DND-41 (cell line): Measurements from ENCODE around the gene KCNB1.
A peak's percentile ranks its signal among the peaks of the same experiment; 100 is the strongest.

ENCODE experiments used
- ATAC-seq: fragments of 200-7000 bp; cut with Tn5 transposase; 3 replicates; pipeline ENCODE4 v1.9.1; 2021; ENCODE audit warnings: low read depth; ENCODE audit not compliant: insufficient read depth
- DNase-seq: peaks from one replicate; pipeline ENCODE4 v3.0.0-alpha.2; 2020
- H2AFZ ChIP-seq: 2 replicates; pipeline ENCODE4 v1.6.0; 2012; ENCODE audit warnings: low read depth, low read length
- H3K27ac ChIP-seq: 2 replicates; pipeline ENCODE4 v1.5.1; 2012; ENCODE audit warnings: low read length, inconsistent platforms
- H3K27me3 ChIP-seq: fragments of 200-600 bp; sonication (generic); 2 replicates; pipeline ENCODE4 v1.6.0; 2012; ENCODE audit warnings: low read length, mild to moderate bottlenecking, inconsistent platforms; ENCODE audit not compliant: insufficient read depth, poor library complexity
- H3K36me3 ChIP-seq: 2 replicates; pipeline ENCODE4 v1.5.1; 2012; ENCODE audit warnings: low read length, inconsistent platforms; ENCODE audit not compliant: insufficient read depth
- H3K4me1 ChIP-seq: 2 replicates; pipeline ENCODE4 v1.5.1; 2012; ENCODE audit warnings: mild to moderate bottlenecking, low read length; ENCODE audit not compliant: insufficient read depth
- H3K4me2 ChIP-seq: 2 replicates; pipeline ENCODE4 v1.6.0; 2012; ENCODE audit warnings: mild to moderate bottlenecking, moderate library complexity, low read length, inconsistent platforms; ENCODE audit not compliant: insufficient read depth
- H3K4me3 ChIP-seq, 2 experiments: fragments of 200-600 bp in 1 of 2; shearing (Covaris generic) in 1 of 2; 2 replicates each; pipeline ENCODE4 v1.5.1; 2012 to 2016; ENCODE audit warnings: inconsistent platforms in 2 of 2, low read length in 2 of 2, mild to moderate bottlenecking in 2 of 2, low read depth in 1 of 2, moderate library complexity in 1 of 2
- H3K79me2 ChIP-seq: 2 replicates; pipeline ENCODE4 v1.6.0; 2012; ENCODE audit warnings: low read length, inconsistent platforms; ENCODE audit not compliant: insufficient read depth
- H3K9ac ChIP-seq: 2 replicates; pipeline ENCODE4 v1.6.0; 2012; ENCODE audit warnings: low read depth, mild to moderate bottlenecking, inconsistent platforms, low read length, moderate library complexity
- H3K9me3 ChIP-seq: 2 replicates; pipeline ENCODE4 v1.5.1; 2012; ENCODE audit warnings: low read length, moderate library complexity, mild to moderate bottlenecking, inconsistent platforms; ENCODE audit not compliant: insufficient read depth, severe bottlenecking
- H4K20me1 ChIP-seq: 2 replicates; pipeline ENCODE4 v1.6.0; 2012; ENCODE audit warnings: low read length; ENCODE audit not compliant: insufficient read depth
- EZH2 ChIP-seq: IDR thresholded peaks from 3 replicates; pipeline ENCODE4 v1.6.1; 2012; ENCODE audit warnings: borderline replicate concordance, low read depth, mild to moderate bottlenecking, moderate library complexity, low read length, inconsistent platforms; ENCODE audit not compliant: severe bottlenecking
- TF ChIP-seq, protein P1 (sequence below): IDR thresholded peaks from 2 replicates; pipeline ENCODE4 v1.5.1; 2012; ENCODE audit warnings: borderline replicate concordance, low read length, moderate library complexity, mild to moderate bottlenecking; ENCODE audit not compliant: poor library complexity, severe bottlenecking; ENCODE audit errors: extremely low read depth

KCNB1 gene

DNA sequence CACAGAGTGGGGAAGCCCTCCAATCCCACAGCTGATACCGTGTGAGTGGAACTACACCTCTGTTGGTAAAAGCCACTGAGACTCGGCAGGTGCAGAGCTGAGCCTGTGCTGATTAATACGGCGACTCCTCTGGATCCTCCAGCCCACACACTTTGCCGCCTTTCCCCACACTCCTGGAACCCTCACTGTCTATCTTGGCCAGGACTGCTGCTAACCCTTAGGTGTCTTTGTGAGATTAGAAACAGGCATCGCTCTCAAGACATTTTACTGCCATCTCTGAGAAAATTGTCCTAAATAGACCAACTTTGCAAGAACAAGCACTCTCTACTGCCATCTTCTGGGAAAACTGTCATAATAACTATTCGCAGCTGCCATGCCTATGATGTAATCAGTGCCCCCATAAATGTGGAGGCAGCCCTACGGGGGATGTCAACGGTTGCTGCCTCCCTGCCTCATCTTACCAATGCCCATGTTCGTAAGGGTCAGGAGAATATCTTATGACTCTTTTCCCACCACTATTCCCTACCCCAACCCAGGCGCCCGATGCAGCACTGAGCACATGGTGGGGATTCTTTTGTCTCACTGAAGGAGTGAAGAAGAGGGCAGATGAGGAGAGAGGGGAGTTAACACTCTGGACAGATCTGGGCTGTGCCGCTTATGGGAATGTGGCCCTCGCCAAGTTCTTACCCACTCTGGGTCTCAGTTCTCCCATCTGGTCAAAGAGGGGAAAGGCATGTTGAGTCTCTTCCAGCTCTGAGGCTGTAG, 26.1 kb upstream of the KCNB1 start:
- no peak overlapping the region for H3K4me3 ChIP-seq
- TF ChIP-seq, protein P1, sequence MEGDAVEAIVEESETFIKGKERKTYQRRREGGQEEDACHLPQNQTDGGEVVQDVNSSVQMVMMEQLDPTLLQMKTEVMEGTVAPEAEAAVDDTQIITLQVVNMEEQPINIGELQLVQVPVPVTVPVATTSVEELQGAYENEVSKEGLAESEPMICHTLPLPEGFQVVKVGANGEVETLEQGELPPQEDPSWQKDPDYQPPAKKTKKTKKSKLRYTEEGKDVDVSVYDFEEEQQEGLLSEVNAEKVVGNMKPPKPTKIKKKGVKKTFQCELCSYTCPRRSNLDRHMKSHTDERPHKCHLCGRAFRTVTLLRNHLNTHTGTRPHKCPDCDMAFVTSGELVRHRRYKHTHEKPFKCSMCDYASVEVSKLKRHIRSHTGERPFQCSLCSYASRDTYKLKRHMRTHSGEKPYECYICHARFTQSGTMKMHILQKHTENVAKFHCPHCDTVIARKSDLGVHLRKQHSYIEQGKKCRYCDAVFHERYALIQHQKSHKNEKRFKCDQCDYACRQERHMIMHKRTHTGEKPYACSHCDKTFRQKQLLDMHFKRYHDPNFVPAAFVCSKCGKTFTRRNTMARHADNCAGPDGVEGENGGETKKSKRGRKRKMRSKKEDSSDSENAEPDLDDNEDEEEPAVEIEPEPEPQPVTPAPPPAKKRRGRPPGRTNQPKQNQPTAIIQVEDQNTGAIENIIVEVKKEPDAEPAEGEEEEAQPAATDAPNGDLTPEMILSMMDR, result peak; percentile 81
- TF ChIP-seq EZH2, result no peak
- 0 out of 2 replicates have a peak, but pooled peaks cover 3% of the 10 kb centered on the region for H4K20me1 ChIP-seq
- no peak overlapping the region for H3K4me2 ChIP-seq
- H2AFZ ChIP-seq, result no peak overlapping the region
- H3K9me3 ChIP-seq, result no peaks in the 10 kb centered on the region
- peak; percentile 82 for ATAC-seq
- H3K27ac ChIP-seq, result no peak overlapping the region
- no peaks in the 10 kb centered on the region for H3K79me2 ChIP-seq
- no peak overlapping the region for H3K9ac ChIP-seq
- peak; percentile 34 for DNase-seq
- H3K36me3 ChIP-seq, result no peaks in the 10 kb centered on the region
- no peaks in the 10 kb centered on the region for H3K4me1 ChIP-seq
- H3K27me3 ChIP-seq, result peaks cover 27% of the 10 kb centered on the region

DNA sequence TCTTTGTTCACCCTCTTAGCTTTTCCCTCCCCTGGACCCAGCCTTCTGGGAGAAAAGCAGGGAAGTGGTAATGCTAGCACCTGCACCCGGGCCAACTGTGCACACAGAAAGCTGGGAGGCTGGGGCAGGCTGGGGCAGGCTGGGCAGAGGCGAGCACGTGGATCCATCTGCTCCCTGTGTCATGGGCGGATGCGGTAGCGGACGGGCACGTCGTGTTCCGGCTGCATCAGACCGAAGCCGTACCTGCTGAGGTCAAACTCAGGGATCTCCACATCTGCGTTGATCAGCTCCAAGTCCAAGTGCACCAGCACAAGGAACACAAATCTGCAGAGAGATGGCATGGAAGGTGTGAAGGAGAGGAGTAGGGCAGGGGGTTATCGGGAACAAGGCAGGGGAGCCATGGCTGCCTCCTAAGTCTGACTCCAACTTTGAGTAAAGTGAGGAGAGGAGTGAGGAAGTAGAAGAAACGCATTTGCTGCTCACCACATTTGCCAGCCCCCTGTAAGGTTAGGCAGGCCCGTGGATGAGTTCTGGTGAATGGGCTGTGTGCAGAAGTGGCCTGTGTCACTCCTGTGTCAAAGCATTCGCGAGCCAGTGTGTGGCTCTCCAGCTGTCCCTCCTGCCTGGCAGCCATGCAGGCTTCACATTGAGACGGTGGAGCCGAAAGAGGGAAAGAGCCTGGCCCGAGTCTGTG, 25.4 kb upstream of the KCNB1 start:
- Histone ChIP-seq H3K79me2 (no peaks in the 10 kb centered on the region), H4K20me1 (0 out of 2 replicates have a peak, but pooled peaks cover 3% of the 10 kb centered on the region), H3K9ac (no peak overlapping the region), H3K4me1 (no peaks in the 10 kb centered on the region), H3K36me3 (no peaks in the 10 kb centered on the region), H3K27me3 (peaks cover 25% of the 10 kb centered on the region), H3K9me3 (no peaks in the 10 kb centered on the region), H3K4me2 (no peak overlapping the region), H3K4me3 (no peak overlapping the region), H2AFZ (no peak overlapping the region), H3K27ac (no peak overlapping the region)
- DNase-seq (no peak), ATAC-seq (no peak)
- TF ChIP-seq, protein P1, result no peak
- no peak for TF ChIP-seq EZH2

GRCh38 chr20:49505518-49505917, 23.1 kb upstream of the KCNB1 start:
- no peak overlapping the region for H3K4me3 ChIP-seq
- no peaks in the 10 kb centered on the region for H3K79me2 ChIP-seq
- H2AFZ ChIP-seq, result no peak overlapping the region
- no peak overlapping the region for H3K4me2 ChIP-seq
- H3K9me3 ChIP-seq, result no peaks in the 10 kb centered on the region
- H3K4me1 ChIP-seq, result no peaks in the 10 kb centered on the region
- no peaks in the 10 kb centered on the region for H3K36me3 ChIP-seq
- DNase-seq (peak; percentile 10), ATAC-seq (no peak)
- no peak overlapping the region for H3K27ac ChIP-seq
- 0 out of 2 replicates have a peak, but pooled peaks cover 3% of the 10 kb centered on the region for H4K20me1 ChIP-seq
- no peak overlapping the region for H3K9ac ChIP-seq
- peaks cover 24% of the 10 kb centered on the region for H3K27me3 ChIP-seq
- TF ChIP-seq, protein P1, result no peak
- TF ChIP-seq EZH2, result no peak
